Activated naive CD8-positive, alpha-beta T cell treated with anti-CD3 and anti-CD28 coated beads, Interleukin-2, amount 10 ng/mL, durations not matched to agents 7 days and 5 days (primary cell): Measurements from ENCODE around the gene TSPO. TPM values are rescaled to one million over a fixed set of nuclear protein-coding genes. Genes with fewer than 3 reads are reported as not detected.

Experiments
- ATAC-seq: fragments of 150-1000 bp; cut with Tn5 transposase; one replicate; pipeline ENCODE4 v1.10.0; 2021; ENCODE audit warnings: low read depth, moderate library complexity
- POLR2A ChIA-PET: fragments of 350-600 bp; sonication (Branson Sonifier 250); formaldehyde crosslinking; loops from one replicate; lab custom pipeline; 2021; ENCODE audit warnings: antibody characterized with exemption; lab: Charles Lee
- DNase-seq: peaks from one replicate; pipeline ENCODE4 v3.0.0; 2021
- H3K27ac Mint-ChIP-seq: one replicate; pipeline ENCODE4 v1.8.0; 2022; ENCODE audit warnings: mild to moderate bottlenecking, mixed read lengths
- H3K27me3 Mint-ChIP-seq: one replicate; pipeline ENCODE4 v1.8.0; 2022; ENCODE audit warnings: mild to moderate bottlenecking, moderate library complexity, mixed read lengths
- H3K36me3 Mint-ChIP-seq: one replicate; pipeline ENCODE4 v1.8.0; 2021; ENCODE audit warnings: mild to moderate bottlenecking, mixed read lengths
- H3K4me1 Mint-ChIP-seq: one replicate; pipeline ENCODE4 v1.8.0; 2021; ENCODE audit warnings: mixed read lengths
- H3K4me3 Mint-ChIP-seq: one replicate; pipeline ENCODE4 v1.8.0; 2022; ENCODE audit warnings: mild to moderate bottlenecking, moderate library complexity, mixed read lengths
- H3K9me3 Mint-ChIP-seq: one replicate; pipeline ENCODE4 v1.8.0; 2021; ENCODE audit warnings: mixed read lengths
- total RNA-seq, 2 experiments: library from RNA; stranded (reverse); gene quantifications; one replicate each; pipeline ENCODE4 v1.2.3, GENCODE V29; 2021

The TSPO gene
- total RNA-seq, 2 experiments from 2014 or later: 107 to 116 TPM

- POLR2A ChIA-PET: no interaction called here
- Mint-ChIP-seq H3K27me3 (no peaks in the 10 kb centered on the region), H3K4me1 (peaks cover 13% of the 10 kb centered on the region), H3K27ac (no peak overlapping the region), H3K9me3 (no peaks in the 10 kb centered on the region), H3K4me3 (no peak overlapping the region), H3K36me3 (peaks cover 18% of the 10 kb centered on the region)
- no peak for ATAC-seq
- no peak for DNase-seq
These were observed 30.8 kb downstream of the TSPO start for GRCh38 chr22:43182118-43182517.

- no peak overlapping the region for H3K4me3 Mint-ChIP-seq
- H3K36me3 Mint-ChIP-seq: peaks cover 18% of the 10 kb centered on the region
- peaks cover 13% of the 10 kb centered on the region for H3K4me1 Mint-ChIP-seq
- H3K27ac Mint-ChIP-seq: no peak overlapping the region
- H3K27me3 Mint-ChIP-seq: no peaks in the 10 kb centered on the region
- H3K9me3 Mint-ChIP-seq: no peaks in the 10 kb centered on the region
- POLR2A ChIA-PET: no interaction called here
- no peak for ATAC-seq
- no peak for DNase-seq
These were observed 31.4 kb downstream of the TSPO start for GRCh38 chr22:43182726-43183125.

- DNase-seq: no peak
- H3K4me3 Mint-ChIP-seq: no peak overlapping the region
- peaks cover 18% of the 10 kb centered on the region for H3K4me1 Mint-ChIP-seq
- H3K27ac Mint-ChIP-seq: no peak overlapping the region
- no peaks in the 10 kb centered on the region for H3K27me3 Mint-ChIP-seq
- no peaks in the 10 kb centered on the region for H3K9me3 Mint-ChIP-seq
- peaks cover 12% of the 10 kb centered on the region for H3K36me3 Mint-ChIP-seq
- ATAC-seq: no peak
- POLR2A ChIA-PET: no interaction called here
These were observed 32.3 kb downstream of the TSPO start for GRCh38 chr22:43183496-43184277.

GRCh38 chr22:43185860-43186261 is 34.5 kb downstream of the TSPO start:
- Mint-ChIP-seq H3K36me3 (peaks cover 2% of the 10 kb centered on the region), H3K4me3 (peak overlapping the region; percentile 80), H3K27me3 (no peaks in the 10 kb centered on the region), H3K27ac (no peak overlapping the region), H3K4me1 (peaks cover 18% of the 10 kb centered on the region), H3K9me3 (peaks cover 2% of the 10 kb centered on the region)
- DNase-seq (no peak), ATAC-seq (no peak)
- POLR2A ChIA-PET: interaction anchor here (0.8 kb wide), 1 partner anchor 171 kb away, joined by 3 read pairs; the partner anchor contains the start of gene PACSIN2

- ATAC-seq (peak; percentile 25), DNase-seq (peak; percentile 75)
- POLR2A ChIA-PET: interaction anchor here (0.5 to 2.1 kb wide), 9 partner anchors 34 to 322 kb away, joined by 3 to 11 read pairs (median 4); partner anchors contain the start of genes MCAT and PACSIN2
- peak within 1 kb of the TSS; percentile 94 for H3K27ac Mint-ChIP-seq
- H3K4me3 Mint-ChIP-seq: peak within 1 kb of the TSS; percentile 84
- H3K9me3 Mint-ChIP-seq: peaks cover 2% of the 10 kb centered on the region
- peaks cover 2% of the 10 kb centered on the region for H3K36me3 Mint-ChIP-seq
- H3K4me1 Mint-ChIP-seq: peaks cover 18% of the 10 kb centered on the region
- peaks cover 4% of the 10 kb centered on the region for H3K27me3 Mint-ChIP-seq
These were observed 35.2 kb downstream of the TSPO start, which contains the start of gene TTLL12 for GRCh38 chr22:43186272-43187170. TTLL12 (minus strand) TSS chr22:43187134; CDS start chr22:43187069, 65 bp downstream.

GRCh38 chr22:43187171-43188099 is 36.1 kb downstream of the TSPO start:
- Mint-ChIP-seq H3K4me3 (peak overlapping the region; percentile 84), H3K36me3 (peaks cover 2% of the 10 kb centered on the region), H3K9me3 (peaks cover 2% of the 10 kb centered on the region), H3K4me1 (peaks cover 18% of the 10 kb centered on the region), H3K27ac (peak overlapping the region; percentile 94), H3K27me3 (peaks cover 8% of the 10 kb centered on the region)
- peak; percentile 95 for ATAC-seq
- POLR2A ChIA-PET: interaction anchor here (0.5 to 2.1 kb wide), 13 partner anchors 14 to 323 kb away, joined by 3 to 11 read pairs (median 4); partner anchors contain the start of gene MCAT
- DNase-seq: peak; percentile 98

- Mint-ChIP-seq H3K36me3 (peaks cover 2% of the 10 kb centered on the region), H3K4me1 (peaks cover 13% of the 10 kb centered on the region), H3K27ac (peak overlapping the region; percentile 26), H3K27me3 (peaks cover 8% of the 10 kb centered on the region), H3K9me3 (peaks cover 2% of the 10 kb centered on the region), H3K4me3 (peak overlapping the region; percentile 9)
- ATAC-seq: no peak
- POLR2A ChIA-PET: no interaction called here
- no peak for DNase-seq
These were observed 37.6 kb downstream of the TSPO start for GRCh38 chr22:43188829-43189545.

- no peak overlapping the region for H3K27ac Mint-ChIP-seq
These were observed 40.5 kb downstream of the TSPO start for GRCh38 chr22:43191831-43192230.

GRCh38 chr22:43197271-43197941 is 46.0 kb downstream of the TSPO start:
- Mint-ChIP-seq H3K27ac (no peak overlapping the region), H3K9me3 (no peaks in the 10 kb centered on the region), H3K36me3 (no peaks in the 10 kb centered on the region), H3K4me3 (no peak overlapping the region), H3K4me1 (no peaks in the 10 kb centered on the region), H3K27me3 (peaks cover 3% of the 10 kb centered on the region)
- no peak for DNase-seq
- POLR2A ChIA-PET: no interaction called here
- no peak for ATAC-seq

More at GRCh38 chr22:43191831-43192230, 40.5 kb downstream of the TSPO start:
- Mint-ChIP-seq H3K4me3 (no peak overlapping the region), H3K9me3 (peaks cover 2% of the 10 kb centered on the region), H3K36me3 (no peaks in the 10 kb centered on the region), H3K27me3 (peaks cover 10% of the 10 kb centered on the region), H3K4me1 (peaks cover 5% of the 10 kb centered on the region)
- POLR2A ChIA-PET: no interaction called here
- DNase-seq (no peak), ATAC-seq (no peak)

- Mint-ChIP-seq H3K27ac (no peak overlapping the region), H3K9me3 (no peaks in the 10 kb centered on the region), H3K27me3 (peaks cover 3% of the 10 kb centered on the region), H3K4me1 (no peaks in the 10 kb centered on the region), H3K4me3 (no peak overlapping the region), H3K36me3 (no peaks in the 10 kb centered on the region)
- POLR2A ChIA-PET: no interaction called here
- DNase-seq: no peak
- ATAC-seq: no peak
These were observed 46.8 kb downstream of the TSPO start for GRCh38 chr22:43198126-43198525.

- Mint-ChIP-seq H3K27me3 (peaks cover 3% of the 10 kb centered on the region), H3K36me3 (no peaks in the 10 kb centered on the region), H3K9me3 (no peaks in the 10 kb centered on the region), H3K27ac (no peak overlapping the region), H3K4me1 (no peaks in the 10 kb centered on the region), H3K4me3 (no peak overlapping the region)
- ATAC-seq (no peak), DNase-seq (no peak)
- POLR2A ChIA-PET: no interaction called here
These were observed 47.6 kb downstream of the TSPO start for GRCh38 chr22:43198936-43199335.

GRCh38 chr22:43199541-43199940 is 48.2 kb downstream of the TSPO start:
- peaks cover 3% of the 10 kb centered on the region for H3K27me3 Mint-ChIP-seq
- no peak for ATAC-seq
- no peak overlapping the region for H3K4me3 Mint-ChIP-seq
- no peaks in the 10 kb centered on the region for H3K4me1 Mint-ChIP-seq
- no peak for DNase-seq
- H3K27ac Mint-ChIP-seq: no peak overlapping the region
- H3K9me3 Mint-ChIP-seq: no peaks in the 10 kb centered on the region
- POLR2A ChIA-PET: no interaction called here
- no peaks in the 10 kb centered on the region for H3K36me3 Mint-ChIP-seq
